GM23338 (cell line): Measurements from ENCODE around the gene LTB4R. TPM values are rescaled to one million over a fixed set of nuclear protein-coding genes. Genes with fewer than 3 reads are reported as not detected.

Experiments used
- ATAC-seq: fragments of 200-7000 bp; cut with Tn5 transposase; 3 replicates; pipeline ENCODE4 v1.9.1; 2020
- DNase-seq: peaks from one replicate; pipeline ENCODE4 v3.0.0-alpha.2; 2015; ENCODE audit warnings: low spot score
- H2AFZ ChIP-seq: fragments of 200-600 bp; sonication (generic); 2 replicates; pipeline ENCODE4 v1.8.0; 2016; ENCODE audit warnings: antibody characterized with exemption, mild to moderate bottlenecking, moderate library complexity
- H3F3A ChIP-seq: fragments of 200-600 bp; sonication (generic); replicated peaks from 2 replicates; pipeline ENCODE4 v1.8.0; 2017; ENCODE audit warnings: antibody characterized with exemption, mixed run types, low read depth
- H3K27ac ChIP-seq: fragments of 200-600 bp; sonication (generic); 2 replicates; pipeline ENCODE4 v1.6.1; 2016; ENCODE audit warnings: low read depth
- H3K27me3 ChIP-seq: fragments of 200-600 bp; sonication (generic); 2 replicates; pipeline ENCODE4 v1.8.0; 2016; ENCODE audit warnings: mild to moderate bottlenecking, mixed run types, moderate library complexity; ENCODE audit not compliant: insufficient read depth
- H3K36me3 ChIP-seq: fragments of 200-600 bp; sonication (generic); 2 replicates; pipeline ENCODE4 v1.8.0; 2016; ENCODE audit warnings: mild to moderate bottlenecking; ENCODE audit not compliant: insufficient read depth
- H3K4me1 ChIP-seq: fragments of 200-600 bp; sonication (generic); 2 replicates; pipeline ENCODE4 v1.8.0; 2016; ENCODE audit warnings: mild to moderate bottlenecking, moderate library complexity; ENCODE audit not compliant: insufficient read depth
- H3K4me2 ChIP-seq: fragments of 200-600 bp; sonication (generic); 2 replicates; pipeline ENCODE4 v1.7.1; 2017; ENCODE audit warnings: mixed run types
- H3K4me3 ChIP-seq: fragments of 200-600 bp; sonication (generic); 2 replicates; pipeline ENCODE4 v1.6.1; 2016; ENCODE audit warnings: mixed run types
- H3K79me2 ChIP-seq: fragments of 200-600 bp; sonication (generic); replicated peaks from 2 replicates; pipeline ENCODE4 v1.8.0; 2017; ENCODE audit warnings: mild to moderate bottlenecking; ENCODE audit not compliant: insufficient read depth
- H3K9me2 ChIP-seq: fragments of 200-600 bp; sonication (generic); 2 replicates; pipeline ENCODE4 v1.8.0; 2017; ENCODE audit not compliant: insufficient read depth
- H4K20me1 ChIP-seq: fragments of 200-600 bp; sonication (generic); replicated peaks from 2 replicates; pipeline ENCODE4 v1.8.0; 2017; ENCODE audit warnings: mild to moderate bottlenecking; ENCODE audit not compliant: insufficient read depth
- H3K27ac Mint-ChIP-seq: 2 replicates; pipeline ENCODE4 v1.8.0; 2020; ENCODE audit warnings: inconsistent platforms, mild to moderate bottlenecking, moderate library complexity, mixed read lengths
- H3K27me3 Mint-ChIP-seq: 3 replicates; pipeline ENCODE4 v1.8.0; 2022; ENCODE audit warnings: low read depth, mild to moderate bottlenecking, moderate library complexity, mixed read lengths, inconsistent platforms; ENCODE audit not compliant: insufficient read depth, poor library complexity
- H3K36me3 Mint-ChIP-seq: 3 replicates; pipeline ENCODE4 v1.8.0; 2021; ENCODE audit warnings: low read depth, mild to moderate bottlenecking, inconsistent platforms, moderate library complexity, mixed read lengths
- H3K4me1 Mint-ChIP-seq: 3 replicates; pipeline ENCODE4 v1.8.0; 2020; ENCODE audit warnings: mild to moderate bottlenecking, inconsistent platforms, mixed read lengths
- H3K4me3 Mint-ChIP-seq: 3 replicates; pipeline ENCODE4 v1.8.0; 2021; ENCODE audit warnings: moderate library complexity, mild to moderate bottlenecking, inconsistent platforms, mixed read lengths
- H3K9me3 Mint-ChIP-seq: 3 replicates; pipeline ENCODE4 v1.8.0; 2020; ENCODE audit warnings: moderate library complexity, mild to moderate bottlenecking, inconsistent platforms, mixed read lengths
- CREB1 ChIP-seq: fragments of 250-450 bp; sonication (Bioruptor Pico); IDR thresholded peaks from 2 replicates; pipeline ENCODE4 v1.5.0; 2020; ENCODE audit warnings: low read depth, mild to moderate bottlenecking, moderate library complexity
- EZH2 ChIP-seq: fragments of 200-600 bp; sonication (generic); IDR thresholded peaks from one replicate; pipeline ENCODE4 v1.8.0; 2017; ENCODE audit warnings: antibody characterized with exemption, mild to moderate bottlenecking, low read depth; ENCODE audit not compliant: unreplicated experiment
- EZH2phosphoT487 ChIP-seq: fragments of 200-600 bp; sonication (generic); IDR thresholded peaks from one replicate; pipeline ENCODE4 v1.8.1; 2018; ENCODE audit warnings: antibody characterized with exemption; ENCODE audit not compliant: unreplicated experiment
- JUNB ChIP-seq: IDR thresholded peaks from one replicate; pipeline ENCODE4 v1.6.1; 2016; ENCODE audit warnings: antibody characterized with exemption; ENCODE audit not compliant: unreplicated experiment
- NANOG ChIP-seq: IDR thresholded peaks from 2 replicates; pipeline ENCODE4 v1.6.1; 2016; ENCODE audit warnings: antibody characterized with exemption, borderline replicate concordance
- POLR2AphosphoS5 ChIP-seq: IDR thresholded peaks from 2 replicates; pipeline ENCODE4 v1.6.1; 2016; ENCODE audit warnings: antibody characterized with exemption, low read depth
- STAT1 ChIP-seq: IDR thresholded peaks from one replicate; pipeline ENCODE4 v1.6.1; 2016; ENCODE audit warnings: antibody characterized with exemption; ENCODE audit not compliant: unreplicated experiment
- ZNF114 ChIP-seq: fragments of 250-450 bp; sonication (Bioruptor Pico); IDR thresholded peaks from 2 replicates; pipeline ENCODE4 v1.5.0; 2020; ENCODE audit warnings: mild to moderate bottlenecking, moderate library complexity
- ZNF331 ChIP-seq: fragments of 250-450 bp; sonication (Bioruptor Pico); IDR thresholded peaks from 2 replicates; pipeline ENCODE4 v1.5.0; 2020; ENCODE audit warnings: low read depth, mild to moderate bottlenecking, moderate library complexity
- polyA plus RNA-seq: library from polyadenylated mRNA; unstranded; fragments of >200 nt; fragmentation: Nextera tagmentation; extraction: Ambion mirVana; gene quantifications from 2 replicates; pipeline ENCODE4 v1.2.1, GENCODE V29; 2016
- total RNA-seq: library from RNA; depleted of rRNA; stranded (reverse); fragments of >200 nt; shearing (Covaris generic); gene quantifications from 2 replicates; pipeline ENCODE4 v1.2.3, GENCODE V29; 2014
- TF ChIP-seq, protein P1 (sequence below): fragments of 250-450 bp; sonication (Bioruptor Pico); IDR thresholded peaks from 2 replicates; pipeline ENCODE4 v1.5.0; 2020; ENCODE audit warnings: mild to moderate bottlenecking, moderate library complexity
- TF ChIP-seq, protein P2 (sequence below): IDR thresholded peaks from one replicate; pipeline ENCODE4 v1.6.1; 2018; ENCODE audit warnings: antibody characterized with exemption; ENCODE audit not compliant: unreplicated experiment
- TF ChIP-seq, protein P3 (sequence below): IDR thresholded peaks from 2 replicates; pipeline ENCODE4 v1.6.1; 2016; ENCODE audit warnings: antibody characterized with exemption
- TF ChIP-seq, protein P4 (sequence below), 2 experiments: fragments of 200-600 bp in 1 of 2; sonication (generic) in 1 of 2; conservative IDR thresholded peaks; 2 replicates each; pipeline versions ENCODE4 v1.5.1 to v1.6.1; 2016 to 2017; ENCODE audit warnings: antibody characterized with exemption in 2 of 2, low read depth in 2 of 2, mild to moderate bottlenecking in 2 of 2, moderate library complexity in 1 of 2

The LTB4R gene
- total and polyA plus RNA-seq, 2 experiments from 2014 or later, result 2.1 to 4.7 TPM

DNA sequence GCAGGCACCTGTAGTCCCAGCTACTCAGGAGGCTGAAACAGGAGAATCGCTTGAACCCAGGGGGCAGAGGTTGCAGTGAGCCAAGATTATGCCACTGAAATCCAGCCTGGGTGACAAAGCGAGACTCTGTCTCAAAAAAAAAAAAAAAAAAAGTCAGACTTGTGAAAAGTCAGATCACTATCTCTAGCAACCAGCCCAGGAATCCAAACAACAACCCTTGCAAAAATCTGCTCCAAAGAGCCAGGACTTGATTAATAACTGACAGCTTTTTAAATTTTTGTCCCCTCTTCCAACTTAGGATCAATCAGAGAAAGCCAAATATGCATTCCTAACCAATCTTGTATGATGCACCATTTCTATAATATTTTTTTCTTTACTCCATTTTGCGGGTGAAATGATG, 49.0 kb downstream of the LTB4R start:
- H3K27me3 ChIP-seq, result peaks cover 63% of the 10 kb centered on the region
- H3K4me3 ChIP-seq, result no peak overlapping the region
- TF ChIP-seq CREB1 (CRISPR knock-in tag), result no peak
- TF ChIP-seq ZNF114 (CRISPR knock-in tag), result no peak
- TF ChIP-seq, protein P1, sequence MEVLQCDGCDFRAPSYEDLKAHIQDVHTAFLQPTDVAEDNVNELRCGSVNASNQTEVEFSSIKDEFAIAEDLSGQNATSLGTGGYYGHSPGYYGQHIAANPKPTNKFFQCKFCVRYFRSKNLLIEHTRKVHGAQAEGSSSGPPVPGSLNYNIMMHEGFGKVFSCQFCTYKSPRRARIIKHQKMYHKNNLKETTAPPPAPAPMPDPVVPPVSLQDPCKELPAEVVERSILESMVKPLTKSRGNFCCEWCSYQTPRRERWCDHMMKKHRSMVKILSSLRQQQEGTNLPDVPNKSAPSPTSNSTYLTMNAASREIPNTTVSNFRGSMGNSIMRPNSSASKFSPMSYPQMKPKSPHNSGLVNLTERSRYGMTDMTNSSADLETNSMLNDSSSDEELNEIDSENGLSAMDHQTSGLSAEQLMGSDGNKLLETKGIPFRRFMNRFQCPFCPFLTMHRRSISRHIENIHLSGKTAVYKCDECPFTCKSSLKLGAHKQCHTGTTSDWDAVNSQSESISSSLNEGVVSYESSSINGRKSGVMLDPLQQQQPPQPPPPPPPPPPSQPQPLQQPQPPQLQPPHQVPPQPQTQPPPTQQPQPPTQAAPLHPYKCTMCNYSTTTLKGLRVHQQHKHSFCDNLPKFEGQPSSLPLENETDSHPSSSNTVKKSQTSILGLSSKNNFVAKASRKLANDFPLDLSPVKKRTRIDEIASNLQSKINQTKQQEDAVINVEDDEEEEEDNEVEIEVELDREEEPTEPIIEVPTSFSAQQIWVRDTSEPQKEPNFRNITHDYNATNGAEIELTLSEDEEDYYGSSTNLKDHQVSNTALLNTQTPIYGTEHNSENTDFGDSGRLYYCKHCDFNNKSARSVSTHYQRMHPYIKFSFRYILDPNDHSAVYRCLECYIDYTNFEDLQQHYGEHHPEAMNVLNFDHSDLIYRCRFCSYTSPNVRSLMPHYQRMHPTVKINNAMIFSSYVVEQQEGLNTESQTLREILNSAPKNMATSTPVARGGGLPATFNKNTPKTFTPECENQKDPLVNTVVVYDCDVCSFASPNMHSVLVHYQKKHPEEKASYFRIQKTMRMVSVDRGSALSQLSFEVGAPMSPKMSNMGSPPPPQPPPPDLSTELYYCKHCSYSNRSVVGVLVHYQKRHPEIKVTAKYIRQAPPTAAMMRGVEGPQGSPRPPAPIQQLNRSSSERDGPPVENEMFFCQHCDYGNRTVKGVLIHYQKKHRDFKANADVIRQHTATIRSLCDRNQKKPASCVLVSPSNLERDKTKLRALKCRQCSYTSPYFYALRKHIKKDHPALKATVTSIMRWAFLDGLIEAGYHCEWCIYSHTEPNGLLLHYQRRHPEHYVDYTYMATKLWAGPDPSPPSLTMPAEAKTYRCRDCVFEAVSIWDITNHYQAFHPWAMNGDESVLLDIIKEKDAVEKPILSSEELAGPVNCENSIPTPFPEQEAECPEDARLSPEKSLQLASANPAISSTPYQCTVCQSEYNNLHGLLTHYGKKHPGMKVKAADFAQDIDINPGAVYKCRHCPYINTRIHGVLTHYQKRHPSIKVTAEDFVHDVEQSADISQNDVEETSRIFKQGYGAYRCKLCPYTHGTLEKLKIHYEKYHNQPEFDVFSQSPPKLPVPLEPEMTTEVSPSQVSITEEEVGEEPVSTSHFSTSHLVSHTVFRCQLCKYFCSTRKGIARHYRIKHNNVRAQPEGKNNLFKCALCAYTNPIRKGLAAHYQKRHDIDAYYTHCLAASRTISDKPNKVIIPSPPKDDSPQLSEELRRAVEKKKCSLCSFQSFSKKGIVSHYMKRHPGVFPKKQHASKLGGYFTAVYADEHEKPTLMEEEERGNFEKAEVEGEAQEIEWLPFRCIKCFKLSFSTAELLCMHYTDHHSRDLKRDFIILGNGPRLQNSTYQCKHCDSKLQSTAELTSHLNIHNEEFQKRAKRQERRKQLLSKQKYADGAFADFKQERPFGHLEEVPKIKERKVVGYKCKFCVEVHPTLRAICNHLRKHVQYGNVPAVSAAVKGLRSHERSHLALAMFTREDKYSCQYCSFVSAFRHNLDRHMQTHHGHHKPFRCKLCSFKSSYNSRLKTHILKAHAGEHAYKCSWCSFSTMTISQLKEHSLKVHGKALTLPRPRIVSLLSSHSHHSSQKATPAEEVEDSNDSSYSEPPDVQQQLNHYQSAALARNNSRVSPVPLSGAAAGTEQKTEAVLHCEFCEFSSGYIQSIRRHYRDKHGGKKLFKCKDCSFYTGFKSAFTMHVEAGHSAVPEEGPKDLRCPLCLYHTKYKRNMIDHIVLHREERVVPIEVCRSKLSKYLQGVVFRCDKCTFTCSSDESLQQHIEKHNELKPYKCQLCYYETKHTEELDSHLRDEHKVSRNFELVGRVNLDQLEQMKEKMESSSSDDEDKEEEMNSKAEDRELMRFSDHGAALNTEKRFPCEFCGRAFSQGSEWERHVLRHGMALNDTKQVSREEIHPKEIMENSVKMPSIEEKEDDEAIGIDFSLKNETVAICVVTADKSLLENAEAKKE, result no peak
- TF ChIP-seq ZNF331 (CRISPR knock-in tag), result no peak
- TF ChIP-seq, protein P2, sequence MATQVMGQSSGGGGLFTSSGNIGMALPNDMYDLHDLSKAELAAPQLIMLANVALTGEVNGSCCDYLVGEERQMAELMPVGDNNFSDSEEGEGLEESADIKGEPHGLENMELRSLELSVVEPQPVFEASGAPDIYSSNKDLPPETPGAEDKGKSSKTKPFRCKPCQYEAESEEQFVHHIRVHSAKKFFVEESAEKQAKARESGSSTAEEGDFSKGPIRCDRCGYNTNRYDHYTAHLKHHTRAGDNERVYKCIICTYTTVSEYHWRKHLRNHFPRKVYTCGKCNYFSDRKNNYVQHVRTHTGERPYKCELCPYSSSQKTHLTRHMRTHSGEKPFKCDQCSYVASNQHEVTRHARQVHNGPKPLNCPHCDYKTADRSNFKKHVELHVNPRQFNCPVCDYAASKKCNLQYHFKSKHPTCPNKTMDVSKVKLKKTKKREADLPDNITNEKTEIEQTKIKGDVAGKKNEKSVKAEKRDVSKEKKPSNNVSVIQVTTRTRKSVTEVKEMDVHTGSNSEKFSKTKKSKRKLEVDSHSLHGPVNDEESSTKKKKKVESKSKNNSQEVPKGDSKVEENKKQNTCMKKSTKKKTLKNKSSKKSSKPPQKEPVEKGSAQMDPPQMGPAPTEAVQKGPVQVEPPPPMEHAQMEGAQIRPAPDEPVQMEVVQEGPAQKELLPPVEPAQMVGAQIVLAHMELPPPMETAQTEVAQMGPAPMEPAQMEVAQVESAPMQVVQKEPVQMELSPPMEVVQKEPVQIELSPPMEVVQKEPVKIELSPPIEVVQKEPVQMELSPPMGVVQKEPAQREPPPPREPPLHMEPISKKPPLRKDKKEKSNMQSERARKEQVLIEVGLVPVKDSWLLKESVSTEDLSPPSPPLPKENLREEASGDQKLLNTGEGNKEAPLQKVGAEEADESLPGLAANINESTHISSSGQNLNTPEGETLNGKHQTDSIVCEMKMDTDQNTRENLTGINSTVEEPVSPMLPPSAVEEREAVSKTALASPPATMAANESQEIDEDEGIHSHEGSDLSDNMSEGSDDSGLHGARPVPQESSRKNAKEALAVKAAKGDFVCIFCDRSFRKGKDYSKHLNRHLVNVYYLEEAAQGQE, result no peak
- no peak for TF ChIP-seq EZH2phosphoT487
- TF ChIP-seq, protein P3, sequence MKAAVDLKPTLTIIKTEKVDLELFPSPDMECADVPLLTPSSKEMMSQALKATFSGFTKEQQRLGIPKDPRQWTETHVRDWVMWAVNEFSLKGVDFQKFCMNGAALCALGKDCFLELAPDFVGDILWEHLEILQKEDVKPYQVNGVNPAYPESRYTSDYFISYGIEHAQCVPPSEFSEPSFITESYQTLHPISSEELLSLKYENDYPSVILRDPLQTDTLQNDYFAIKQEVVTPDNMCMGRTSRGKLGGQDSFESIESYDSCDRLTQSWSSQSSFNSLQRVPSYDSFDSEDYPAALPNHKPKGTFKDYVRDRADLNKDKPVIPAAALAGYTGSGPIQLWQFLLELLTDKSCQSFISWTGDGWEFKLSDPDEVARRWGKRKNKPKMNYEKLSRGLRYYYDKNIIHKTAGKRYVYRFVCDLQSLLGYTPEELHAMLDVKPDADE, result no peak
- TF ChIP-seq NANOG, result no peak
- TF ChIP-seq EZH2, result no peak
- TF ChIP-seq, protein P4, sequence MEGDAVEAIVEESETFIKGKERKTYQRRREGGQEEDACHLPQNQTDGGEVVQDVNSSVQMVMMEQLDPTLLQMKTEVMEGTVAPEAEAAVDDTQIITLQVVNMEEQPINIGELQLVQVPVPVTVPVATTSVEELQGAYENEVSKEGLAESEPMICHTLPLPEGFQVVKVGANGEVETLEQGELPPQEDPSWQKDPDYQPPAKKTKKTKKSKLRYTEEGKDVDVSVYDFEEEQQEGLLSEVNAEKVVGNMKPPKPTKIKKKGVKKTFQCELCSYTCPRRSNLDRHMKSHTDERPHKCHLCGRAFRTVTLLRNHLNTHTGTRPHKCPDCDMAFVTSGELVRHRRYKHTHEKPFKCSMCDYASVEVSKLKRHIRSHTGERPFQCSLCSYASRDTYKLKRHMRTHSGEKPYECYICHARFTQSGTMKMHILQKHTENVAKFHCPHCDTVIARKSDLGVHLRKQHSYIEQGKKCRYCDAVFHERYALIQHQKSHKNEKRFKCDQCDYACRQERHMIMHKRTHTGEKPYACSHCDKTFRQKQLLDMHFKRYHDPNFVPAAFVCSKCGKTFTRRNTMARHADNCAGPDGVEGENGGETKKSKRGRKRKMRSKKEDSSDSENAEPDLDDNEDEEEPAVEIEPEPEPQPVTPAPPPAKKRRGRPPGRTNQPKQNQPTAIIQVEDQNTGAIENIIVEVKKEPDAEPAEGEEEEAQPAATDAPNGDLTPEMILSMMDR (conservative IDR thresholded peaks at IDR 0.05; ENCODE audit: low read depth in 2 of 2), result no peak
- TF ChIP-seq JUNB, result no peak
- no peak for TF ChIP-seq POLR2AphosphoS5
- TF ChIP-seq STAT1, result no peak
- ATAC-seq (no peak), DNase-seq (no peak)
- Mint-ChIP-seq H3K4me1 (peaks cover 3% of the 10 kb centered on the region), H3K36me3 (no peaks in the 10 kb centered on the region), H3K9me3 (no peaks in the 10 kb centered on the region; the same call in 2 of the 3 replicates), H3K4me3 (no peak overlapping the region), H3K27ac (no peak overlapping the region), H3K27me3 (peaks cover 20% of the 10 kb centered on the region)
- 0 out of 2 replicates have a peak, but pooled peaks cover 3% of the 10 kb centered on the region for H3K4me1 ChIP-seq
- no peaks in the 10 kb centered on the region for H3K9me2 ChIP-seq
- no peaks in the 10 kb centered on the region for H3K36me3 ChIP-seq
- H2AFZ ChIP-seq, result no peak overlapping the region
- no peaks in the 10 kb centered on the region for H3K79me2 ChIP-seq
- no peaks in the 10 kb centered on the region for H3F3A ChIP-seq
- H3K27ac ChIP-seq, result no peak overlapping the region
- no peaks in the 10 kb centered on the region; the same call in 1 of the 2 replicates for H4K20me1 ChIP-seq
- no peak overlapping the region for H3K4me2 ChIP-seq
